ENCODE results near the gene HSP90AA1.
"Not testable (repeated sequence)": the region's sequence is repeated elsewhere in the genome, so short reads cannot be mapped to it uniquely, and the experiment has no call there.

The HSP90AA1 gene

DNA sequence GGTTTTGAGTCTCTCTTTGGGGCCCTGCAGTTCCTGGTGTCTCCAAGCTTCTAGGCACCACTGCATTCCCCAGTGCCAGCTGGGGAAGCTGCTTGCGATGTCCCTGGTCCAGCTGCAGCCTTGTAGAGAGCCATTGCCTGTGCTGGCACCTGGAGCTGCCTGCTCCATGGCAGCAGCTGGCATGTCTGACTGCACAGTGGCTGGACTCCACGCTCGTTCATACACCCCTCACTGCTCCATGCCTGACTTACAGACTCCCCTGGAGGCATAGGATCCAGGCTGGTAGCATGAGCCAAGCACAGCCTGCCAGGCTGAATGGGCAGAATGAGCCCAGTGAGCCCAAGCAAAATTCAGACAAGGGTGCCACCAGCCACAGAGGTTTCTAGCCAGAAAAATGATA lies 31.0 kb upstream of the HSP90AA1 start:
- H4K20me1 ChIP-seq (ENCODE audit: insufficient read depth, low read length, poor library complexity, severe bottlenecking) = no peaks in the 10 kb centered on the region
- no peak overlapping the region for H3K4me3 ChIP-seq (ENCODE audit: low read length, poor library complexity, severe bottlenecking)
- no peaks in the 10 kb centered on the region for H3K9me2 ChIP-seq (replicated peaks; ENCODE audit: low read depth, low read length)
- no peak overlapping the region for H2AFZ ChIP-seq (ENCODE audit: low read length)
- no peak overlapping the region for H3K9ac ChIP-seq (ENCODE audit: low read depth, low read length, poor library complexity, severe bottlenecking)
- H3K27me3 ChIP-seq (ENCODE audit: insufficient read depth, low read length, poor library complexity, severe bottlenecking) = no peaks in the 10 kb centered on the region
- H3K4me1 ChIP-seq (ENCODE audit: insufficient read depth, low read length, poor library complexity, severe bottlenecking) = no peaks in the 10 kb centered on the region
- no peaks in the 10 kb centered on the region for H3K36me3 ChIP-seq (ENCODE audit: insufficient read depth, low read length)
- no peaks in the 10 kb centered on the region for H3K79me2 ChIP-seq (ENCODE audit: insufficient read depth, low read length)
- H3F3A ChIP-seq (ENCODE audit: low read depth) = no peaks in the 10 kb centered on the region
- H3K4me2 ChIP-seq (ENCODE audit: low read depth, low read length, poor library complexity, severe bottlenecking) = no peak overlapping the region
- peaks cover 13% of the 10 kb centered on the region; the same call in 1 of the 2 replicates for H3K9me3 ChIP-seq (ENCODE audit: insufficient read depth, low read depth, low read length)
- no peak for TF ChIP-seq EZH2phosphoT487 (IDR thresholded peaks at IDR 0.05; ENCODE audit: borderline replicate concordance)
- TF ChIP-seq, protein P1, sequence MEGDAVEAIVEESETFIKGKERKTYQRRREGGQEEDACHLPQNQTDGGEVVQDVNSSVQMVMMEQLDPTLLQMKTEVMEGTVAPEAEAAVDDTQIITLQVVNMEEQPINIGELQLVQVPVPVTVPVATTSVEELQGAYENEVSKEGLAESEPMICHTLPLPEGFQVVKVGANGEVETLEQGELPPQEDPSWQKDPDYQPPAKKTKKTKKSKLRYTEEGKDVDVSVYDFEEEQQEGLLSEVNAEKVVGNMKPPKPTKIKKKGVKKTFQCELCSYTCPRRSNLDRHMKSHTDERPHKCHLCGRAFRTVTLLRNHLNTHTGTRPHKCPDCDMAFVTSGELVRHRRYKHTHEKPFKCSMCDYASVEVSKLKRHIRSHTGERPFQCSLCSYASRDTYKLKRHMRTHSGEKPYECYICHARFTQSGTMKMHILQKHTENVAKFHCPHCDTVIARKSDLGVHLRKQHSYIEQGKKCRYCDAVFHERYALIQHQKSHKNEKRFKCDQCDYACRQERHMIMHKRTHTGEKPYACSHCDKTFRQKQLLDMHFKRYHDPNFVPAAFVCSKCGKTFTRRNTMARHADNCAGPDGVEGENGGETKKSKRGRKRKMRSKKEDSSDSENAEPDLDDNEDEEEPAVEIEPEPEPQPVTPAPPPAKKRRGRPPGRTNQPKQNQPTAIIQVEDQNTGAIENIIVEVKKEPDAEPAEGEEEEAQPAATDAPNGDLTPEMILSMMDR (conservative IDR thresholded peaks at IDR 0.05; ENCODE audit: low read length) = no peak

DNA sequence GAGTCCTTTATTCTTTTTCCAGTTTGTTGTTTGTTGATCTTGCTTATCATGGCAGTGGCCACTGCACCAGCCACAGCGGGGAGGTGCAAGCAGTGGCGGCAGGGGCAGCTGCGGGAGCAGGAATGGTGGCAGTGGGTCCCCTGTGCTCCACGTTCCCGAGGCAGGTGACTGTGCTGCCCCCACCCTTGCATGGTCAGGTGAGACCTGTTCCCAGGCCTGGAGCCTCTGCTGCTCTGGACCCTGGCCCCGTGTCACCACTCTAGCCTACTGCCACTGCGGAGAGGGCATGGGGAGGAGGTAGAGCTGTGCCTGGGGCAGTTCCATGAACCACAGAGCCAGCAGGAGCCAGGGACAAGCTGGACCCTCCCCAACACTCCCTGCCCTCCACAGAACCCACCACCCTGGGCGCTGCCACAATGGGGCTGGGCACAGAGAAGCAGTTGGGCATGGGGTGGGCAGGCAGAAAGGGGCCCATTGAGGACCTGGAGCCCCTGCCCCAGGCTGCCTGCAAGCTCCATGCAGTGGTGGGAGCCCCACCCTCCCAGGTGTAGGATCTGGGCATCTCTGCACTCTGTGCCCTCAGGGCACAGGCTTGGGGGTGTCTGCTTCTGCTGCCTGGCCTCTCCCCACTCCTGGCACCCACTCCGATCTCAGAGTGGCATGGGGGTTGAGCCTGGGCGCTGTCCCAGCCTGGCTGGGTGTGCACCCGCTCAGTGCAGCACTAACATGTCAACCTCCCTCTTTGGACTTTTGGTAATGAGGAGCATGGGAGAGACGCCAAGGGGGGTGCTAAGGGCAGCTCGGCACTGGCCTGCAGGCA lies 29.7 kb upstream of the HSP90AA1 start:
- no peaks in the 10 kb centered on the region for H3K9me2 ChIP-seq (replicated peaks; ENCODE audit: low read depth, low read length)
- H2AFZ ChIP-seq (ENCODE audit: low read length) = no peak overlapping the region
- no peaks in the 10 kb centered on the region for H3K79me2 ChIP-seq (ENCODE audit: insufficient read depth, low read length)
- H3K27me3 ChIP-seq (ENCODE audit: insufficient read depth, low read length, poor library complexity, severe bottlenecking) = no peaks in the 10 kb centered on the region
- H3K4me3 ChIP-seq (ENCODE audit: low read length, poor library complexity, severe bottlenecking) = no peak overlapping the region
- TF ChIP-seq, protein P1 (conservative IDR thresholded peaks at IDR 0.05; ENCODE audit: low read length) = no peak
- TF ChIP-seq EZH2phosphoT487 (IDR thresholded peaks at IDR 0.05; ENCODE audit: borderline replicate concordance) = no peak
- no peaks in the 10 kb centered on the region for H3F3A ChIP-seq (ENCODE audit: low read depth)
- no peak overlapping the region for H3K4me2 ChIP-seq (ENCODE audit: low read depth, low read length, poor library complexity, severe bottlenecking)
- no peaks in the 10 kb centered on the region for H4K20me1 ChIP-seq (ENCODE audit: insufficient read depth, low read length, poor library complexity, severe bottlenecking)
- peaks cover 18% of the 10 kb centered on the region; the same call in 1 of the 2 replicates for H3K9me3 ChIP-seq (ENCODE audit: insufficient read depth, low read depth, low read length)
- no peak overlapping the region for H3K9ac ChIP-seq (ENCODE audit: low read depth, low read length, poor library complexity, severe bottlenecking)
- H3K36me3 ChIP-seq (ENCODE audit: insufficient read depth, low read length) = no peaks in the 10 kb centered on the region
- no peaks in the 10 kb centered on the region for H3K4me1 ChIP-seq (ENCODE audit: insufficient read depth, low read length, poor library complexity, severe bottlenecking)

DNA sequence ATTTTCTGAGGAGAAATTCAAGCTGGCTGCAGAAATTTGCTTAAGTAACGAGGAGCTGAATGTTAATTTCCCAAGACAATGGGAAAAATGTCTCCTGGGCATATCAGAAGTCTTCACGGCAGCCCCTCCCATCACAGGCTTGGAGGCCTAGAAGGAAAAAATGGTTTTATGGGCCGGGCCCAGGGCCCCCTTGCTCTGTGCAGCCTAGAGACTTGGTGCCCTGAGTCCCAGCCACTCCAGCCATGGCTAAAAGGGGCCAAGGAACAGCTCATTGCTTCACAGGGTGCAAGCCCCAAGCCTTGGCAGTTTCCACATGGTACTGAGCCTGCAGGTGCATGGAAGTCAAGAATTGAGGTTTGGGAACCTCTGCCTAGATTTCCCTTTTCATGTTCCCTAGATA lies 24.3 kb upstream of the HSP90AA1 start:
- H2AFZ ChIP-seq (ENCODE audit: low read length) = no peak overlapping the region
- no peaks in the 10 kb centered on the region for H3K36me3 ChIP-seq (ENCODE audit: insufficient read depth, low read length)
- no peaks in the 10 kb centered on the region for H4K20me1 ChIP-seq (ENCODE audit: insufficient read depth, low read length, poor library complexity, severe bottlenecking)
- no peaks in the 10 kb centered on the region for H3F3A ChIP-seq (ENCODE audit: low read depth)
- no peaks in the 10 kb centered on the region for H3K4me1 ChIP-seq (ENCODE audit: insufficient read depth, low read length, poor library complexity, severe bottlenecking)
- peaks cover 5% of the 10 kb centered on the region; the same call in 1 of the 2 replicates for H3K9me3 ChIP-seq (ENCODE audit: insufficient read depth, low read depth, low read length)
- H3K27me3 ChIP-seq (ENCODE audit: insufficient read depth, low read length, poor library complexity, severe bottlenecking) = no peaks in the 10 kb centered on the region
- H3K79me2 ChIP-seq (ENCODE audit: insufficient read depth, low read length) = no peaks in the 10 kb centered on the region
- H3K4me2 ChIP-seq (ENCODE audit: low read depth, low read length, poor library complexity, severe bottlenecking) = no peak overlapping the region
- H3K4me3 ChIP-seq (ENCODE audit: low read length, poor library complexity, severe bottlenecking) = no peak overlapping the region
- no peaks in the 10 kb centered on the region for H3K9me2 ChIP-seq (replicated peaks; ENCODE audit: low read depth, low read length)
- TF ChIP-seq, protein P1 (conservative IDR thresholded peaks at IDR 0.05; ENCODE audit: low read length) = no peak
- no peak for TF ChIP-seq EZH2phosphoT487 (IDR thresholded peaks at IDR 0.05; ENCODE audit: borderline replicate concordance)
- H3K9ac ChIP-seq (ENCODE audit: low read depth, low read length, poor library complexity, severe bottlenecking) = no peak overlapping the region

DNA sequence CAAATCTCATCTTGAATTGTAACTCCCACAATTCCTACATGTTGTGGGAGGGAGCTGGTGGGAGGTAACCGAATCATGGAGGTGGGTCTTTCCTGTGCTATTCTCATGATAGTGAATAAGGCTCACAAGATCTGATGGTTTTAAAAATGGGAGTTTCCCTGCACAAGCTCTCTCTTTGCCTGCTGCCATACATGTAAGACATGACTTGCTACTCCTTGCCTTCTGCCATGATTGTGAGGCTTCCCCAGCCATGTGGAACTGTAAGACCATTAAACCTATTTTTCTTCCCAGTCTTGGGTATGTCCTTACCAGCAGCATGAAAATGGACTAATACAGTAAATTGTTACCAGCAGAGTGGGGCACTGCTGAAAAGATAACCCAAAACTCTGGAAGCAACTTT lies 22.5 kb upstream of the HSP90AA1 start:
- not testable (repeated sequence) for H3K79me2 ChIP-seq (ENCODE audit: insufficient read depth, low read length); H2AFZ ChIP-seq (ENCODE audit: low read length); H3K4me2 ChIP-seq (ENCODE audit: low read depth, low read length, poor library complexity, severe bottlenecking); H4K20me1 ChIP-seq (ENCODE audit: insufficient read depth, low read length, poor library complexity, severe bottlenecking); H3K27me3 ChIP-seq (ENCODE audit: insufficient read depth, low read length, poor library complexity, severe bottlenecking); H3K4me1 ChIP-seq (ENCODE audit: insufficient read depth, low read length, poor library complexity, severe bottlenecking); H3K4me3 ChIP-seq (ENCODE audit: low read length, poor library complexity, severe bottlenecking); H3K9ac ChIP-seq (ENCODE audit: low read depth, low read length, poor library complexity, severe bottlenecking); H3K9me2 ChIP-seq (replicated peaks; ENCODE audit: low read depth, low read length); H3F3A ChIP-seq (ENCODE audit: low read depth); H3K9me3 ChIP-seq (ENCODE audit: insufficient read depth, low read depth, low read length); H3K36me3 ChIP-seq (ENCODE audit: insufficient read depth, low read length)

All from Loucy (cell line).